Suprapubic skin (tissue), 4 donors: ENCODE data around the gene TMEM192.

Source experiments
- EP300 ChIP-seq: sonication (generic); formaldehyde crosslinking; IDR thresholded peaks from one replicate; pipeline ENCODE4 v1.6.1; 2017; ENCODE audit warnings: antibody characterized with exemption
- POLR2A ChIP-seq, 2 donors: fragments of 450-650 bp; IDR thresholded peaks; one replicate each; pipeline ENCODE4 v1.6.1; 2017; ENCODE audit warnings: antibody characterized with exemption in 2 of 2, mild to moderate bottlenecking in 2 of 2, moderate library complexity in 2 of 2
- POLR2AphosphoS5 ChIP-seq, 3 donors: sonication (generic); formaldehyde crosslinking; IDR thresholded peaks; one replicate each; pipeline ENCODE4 v1.6.1; 2017; ENCODE audit warnings: antibody characterized with exemption in 3 of 3
- TF ChIP-seq, protein P1 (sequence below), 2 donors: fragments of 200-600 bp in 1 of 2; fragments of 450-650 bp in 1 of 2; sonication (generic) in 1 of 2; IDR thresholded peaks; one replicate each; pipeline ENCODE4 v1.5.1; 2016 to 2019; ENCODE audit warnings: antibody characterized with exemption in 2 of 2, mild to moderate bottlenecking in 1 of 2, moderate library complexity in 1 of 2

- TF ChIP-seq POLR2A (IDR thresholded peaks at IDR 0.05) (no peak), POLR2AphosphoS5 (IDR thresholded peaks at IDR 0.05) (no peak), EP300 (no peak)
- TF ChIP-seq, protein P1, sequence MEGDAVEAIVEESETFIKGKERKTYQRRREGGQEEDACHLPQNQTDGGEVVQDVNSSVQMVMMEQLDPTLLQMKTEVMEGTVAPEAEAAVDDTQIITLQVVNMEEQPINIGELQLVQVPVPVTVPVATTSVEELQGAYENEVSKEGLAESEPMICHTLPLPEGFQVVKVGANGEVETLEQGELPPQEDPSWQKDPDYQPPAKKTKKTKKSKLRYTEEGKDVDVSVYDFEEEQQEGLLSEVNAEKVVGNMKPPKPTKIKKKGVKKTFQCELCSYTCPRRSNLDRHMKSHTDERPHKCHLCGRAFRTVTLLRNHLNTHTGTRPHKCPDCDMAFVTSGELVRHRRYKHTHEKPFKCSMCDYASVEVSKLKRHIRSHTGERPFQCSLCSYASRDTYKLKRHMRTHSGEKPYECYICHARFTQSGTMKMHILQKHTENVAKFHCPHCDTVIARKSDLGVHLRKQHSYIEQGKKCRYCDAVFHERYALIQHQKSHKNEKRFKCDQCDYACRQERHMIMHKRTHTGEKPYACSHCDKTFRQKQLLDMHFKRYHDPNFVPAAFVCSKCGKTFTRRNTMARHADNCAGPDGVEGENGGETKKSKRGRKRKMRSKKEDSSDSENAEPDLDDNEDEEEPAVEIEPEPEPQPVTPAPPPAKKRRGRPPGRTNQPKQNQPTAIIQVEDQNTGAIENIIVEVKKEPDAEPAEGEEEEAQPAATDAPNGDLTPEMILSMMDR (IDR thresholded peaks at IDR 0.05): no peak
Measured at GRCh38 chr4:165079476-165079875, 33.2 kb downstream of the TMEM192 start.
